ENCODE measurements around the gene TMEM190.

- TF ChIP-seq CTCF (IDR thresholded peaks at IDR 0.05) (no peak), POLR2A (IDR thresholded peaks at IDR 0.05) (no peak), EP300 (IDR thresholded peaks at IDR 0.05) (no peak)
These were observed 15.3 kb downstream of the TMEM190 start for GRCh38 chr19:55391702-55392615.

Data from tibial nerve (tissue), 4 donors.